T-cell (primary cell): ENCODE measurements around the gene RASL12. TPM values are rescaled to one million over a fixed set of nuclear protein-coding genes. Genes with fewer than 3 reads are reported as not detected.
"Not testable (repeated sequence)": the region's sequence is repeated elsewhere in the genome, so short reads cannot be mapped to it uniquely, and the experiment has no call there.

Source experiments
- ATAC-seq, 4 experiments: fragments of 200-7000 bp in 3 of 4; fragments of 150-1000 bp in 1 of 4; cut with Tn5 transposase; replicated peaks in 1 of 4; 1 replicate in 3 of 4; 2 replicates in 1 of 4; pipeline ENCODE4 v1.10.0; 2021; ENCODE audit warnings: moderate library complexity in 3 of 4, mild to moderate bottlenecking in 2 of 4, moderate number of reproducible peaks in 1 of 4
- CTCF ChIA-PET, 2 donors: fragments of 300-600 bp; sonication (Branson Sonifier 250); formaldehyde crosslinking; loops; one replicate each; lab custom pipeline; 2022; ENCODE audit warnings: antibody characterized with exemption in 2 of 2; lab: Charles Lee
- POLR2A ChIA-PET, 2 donors: fragments of 300-600 bp; sonication (Branson Sonifier 250); formaldehyde crosslinking; loops; one replicate each; lab custom pipeline; 2022; ENCODE audit warnings: antibody characterized with exemption in 2 of 2; lab: Charles Lee
- DNase-seq, 35 experiments: peaks; one replicate each; pipeline versions ENCODE4 v3.0.0 to v3.0.0-alpha.2; 2013 to 2023
- H3K27ac ChIP-seq: one replicate; pipeline ENCODE4 v1.5.1; 2013; ENCODE audit warnings: low read length
- H3K27me3 ChIP-seq, 2 experiments: replicated peaks in 1 of 2; 1 replicate in 1 of 2; 2 replicates in 1 of 2; pipeline versions ENCODE4 v1.6.1 to v1.7.0; 2013; ENCODE audit warnings: low read length in 1 of 2, mixed read lengths in 1 of 2; ENCODE audit not compliant: control insufficient read depth in 2 of 2, insufficient read depth in 2 of 2; ENCODE audit errors: extremely low read depth in 1 of 2
- H3K36me3 ChIP-seq, 2 donors: 1 replicate in 1 of 2; 2 replicates in 1 of 2; pipeline versions ENCODE4 v1.6.1 to v1.7.0; 2013; ENCODE audit warnings: low read length in 1 of 2; ENCODE audit not compliant: control insufficient read depth in 2 of 2, insufficient read depth in 1 of 2; ENCODE audit errors: extremely low read depth in 1 of 2
- H3K4me1 ChIP-seq, 2 experiments: 1 replicate in 1 of 2; 2 replicates in 1 of 2; pipeline versions ENCODE4 v1.6.1 to v1.7.0; 2013; ENCODE audit warnings: low read length in 2 of 2, mixed read lengths in 1 of 2; ENCODE audit not compliant: insufficient read depth in 2 of 2, control insufficient read depth in 1 of 2; ENCODE audit errors: extremely low read depth in 1 of 2
- H3K4me3 ChIP-seq, 2 donors: 1 replicate in 1 of 2; 2 replicates in 1 of 2; pipeline versions ENCODE4 v1.5.1 to v1.7.0; 2013; ENCODE audit warnings: mild to moderate bottlenecking in 2 of 2, low read length in 1 of 2, moderate library complexity in 1 of 2; ENCODE audit not compliant: control insufficient read depth in 1 of 2; ENCODE audit errors: extremely low read depth in 1 of 2
- H3K9me3 ChIP-seq: 2 replicates; pipeline ENCODE4 v1.7.0; 2013
- H3K27ac Mint-ChIP-seq, 2 donors: one replicate each; pipeline ENCODE4 v1.8.0; 2020 to 2021; ENCODE audit warnings: mild to moderate bottlenecking in 2 of 2, mixed read lengths in 2 of 2
- H3K27me3 Mint-ChIP-seq, 2 donors: one replicate each; pipeline ENCODE4 v1.8.0; 2021 to 2022; ENCODE audit warnings: mixed read lengths in 2 of 2
- H3K36me3 Mint-ChIP-seq: one replicate; pipeline ENCODE4 v1.8.0; 2021; ENCODE audit warnings: mixed read lengths
- H3K4me1 Mint-ChIP-seq, 3 donors: one replicate each; pipeline ENCODE4 v1.8.0; 2020 to 2022; ENCODE audit warnings: mixed read lengths in 3 of 3, mild to moderate bottlenecking in 1 of 3
- H3K4me3 Mint-ChIP-seq, 3 donors: one replicate each; pipeline ENCODE4 v1.8.0; 2020 to 2022; ENCODE audit warnings: mild to moderate bottlenecking in 3 of 3, mixed read lengths in 3 of 3, moderate library complexity in 3 of 3
- H3K9me3 Mint-ChIP-seq, 3 donors: one replicate each; pipeline ENCODE4 v1.8.0; 2020 to 2022; ENCODE audit warnings: mixed read lengths in 3 of 3
- WGBS: methylation state at CpG from one replicate; pipeline ENCODE4 v1.1.5; 2013; ENCODE audit warnings: missing lambda C conversion rate; ENCODE audit not compliant: insufficient coverage; 5-methylcytosine and 5-hydroxymethylcytosine counted together
- total RNA-seq, 35 experiments: library from RNA in 6 of 35; stranded (reverse) in 6 of 35; fragments of 120-200 nt in 1 of 35; gene quantifications; one replicate each; pipeline versions ENCODE4 v1.2.1 to v1.2.4 and lab custom pipeline; 2013 to 2026

The RASL12 gene
- total RNA-seq, 5 donors from 2014 or later (not counting 1 experiment from before 2014, with no cell fraction given), result 0.09 to 0.18 TPM; not detected in 3

GRCh38 chr15:65097651-65098263 lies 30.0 kb upstream of the RASL12 start:
- H3K4me1 Mint-ChIP-seq, result peaks cover 4% of the 10 kb centered on the region in 3 donors
- CTCF ChIA-PET, result no interaction called here
- H3K27me3 Mint-ChIP-seq, result no peaks in the 10 kb centered on the region
- no peak overlapping the region for H3K4me3 ChIP-seq
- H3K36me3 Mint-ChIP-seq, result peaks cover 35% of the 10 kb centered on the region
- H3K9me3 Mint-ChIP-seq, result no peaks in the 10 kb centered on the region
- H3K4me1 ChIP-seq, result peaks cover 0 to 2% of the 10 kb centered on the region in 2 experiments
- DNase-seq (no peak), ATAC-seq (no peak)
- H3K27me3 ChIP-seq, result no peaks in the 10 kb centered on the region
- H3K36me3 ChIP-seq, result peaks cover 0 to 43% of the 10 kb centered on the region in 2 donors
- WGBS, result 100% methylated on average over 2 of the region's 7 CpGs
- POLR2A ChIA-PET, result no interaction called here
- H3K9me3 ChIP-seq, result no peaks in the 10 kb centered on the region
- no peak overlapping the region for H3K27ac ChIP-seq
- no peak overlapping the region for H3K27ac Mint-ChIP-seq
- H3K4me3 Mint-ChIP-seq, result no peak overlapping the region

- ChIA-PET POLR2A (no interaction called here), CTCF (no interaction called here)
- Mint-ChIP-seq H3K36me3 (peaks cover 35% of the 10 kb centered on the region), H3K9me3 (no peaks in the 10 kb centered on the region), H3K27me3 (no peaks in the 10 kb centered on the region), H3K4me3 (no peak overlapping the region), H3K27ac (no peak overlapping the region), H3K4me1 (peaks cover 3 to 4% (median 4%) of the 10 kb centered on the region in 3 donors)
- no peak for DNase-seq
- Histone ChIP-seq H3K27ac (no peak overlapping the region), H3K4me1 (peaks cover 0 to 2% of the 10 kb centered on the region in 2 experiments), H3K9me3 (no peaks in the 10 kb centered on the region), H3K4me3 (no peak overlapping the region), H3K27me3 (no peaks in the 10 kb centered on the region), H3K36me3 (peaks cover 0 to 43% of the 10 kb centered on the region in 2 donors)
- no peak for ATAC-seq
- 93% methylated on average over 3 of the region's 6 CpGs for WGBS
These were observed 28.9 kb upstream of the RASL12 start for GRCh38 chr15:65096481-65097385.

DNA sequence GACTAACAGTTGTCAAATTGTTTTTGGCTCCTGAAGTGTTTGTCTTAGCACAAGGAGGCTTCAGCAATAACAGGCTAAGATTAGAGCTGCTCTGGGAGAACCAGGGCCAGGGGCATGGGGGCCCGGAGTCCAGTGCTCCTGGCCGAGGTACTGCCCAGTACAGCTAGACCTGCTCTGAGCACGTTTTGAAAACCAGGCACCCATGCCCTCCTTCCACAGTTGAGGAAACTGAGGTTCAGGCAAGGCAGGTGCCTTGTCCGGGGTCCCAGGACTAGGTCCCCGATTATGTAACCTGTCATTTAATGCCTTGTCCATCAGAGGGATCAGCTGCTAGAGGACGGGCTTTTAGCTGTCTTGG lies 27.9 kb upstream of the RASL12 start:
- Mint-ChIP-seq H3K27ac (no peak overlapping the region), H3K36me3 (peaks cover 29% of the 10 kb centered on the region), H3K27me3 (no peaks in the 10 kb centered on the region), H3K4me3 (no peak overlapping the region), H3K4me1 (no peaks in the 10 kb centered on the region), H3K9me3 (no peaks in the 10 kb centered on the region)
- peaks cover 0 to 38% of the 10 kb centered on the region in 2 donors for H3K36me3 ChIP-seq
- ATAC-seq (no peak), DNase-seq (no peak)
- H3K4me1 ChIP-seq, result no peaks in the 10 kb centered on the region
- ChIA-PET POLR2A (no interaction called here), CTCF (no interaction called here)
- 88% methylated on average over 6 of the region's 6 CpGs for WGBS
- H3K9me3 ChIP-seq, result no peaks in the 10 kb centered on the region
- H3K27me3 ChIP-seq, result no peaks in the 10 kb centered on the region
- H3K27ac ChIP-seq, result no peak overlapping the region
- no peak overlapping the region for H3K4me3 ChIP-seq

GRCh38 chr15:65095011-65095746 lies 27.4 kb upstream of the RASL12 start:
- no peak overlapping the region for H3K27ac Mint-ChIP-seq
- H3K36me3 ChIP-seq, result peaks cover 0 to 34% of the 10 kb centered on the region in 2 donors
- WGBS, result 93% methylated on average over 3 of the region's 5 CpGs
- H3K4me1 ChIP-seq, result no peaks in the 10 kb centered on the region
- ChIA-PET POLR2A (no interaction called here), CTCF (no interaction called here)
- H3K4me3 Mint-ChIP-seq, result no peak overlapping the region
- DNase-seq (no peak), ATAC-seq (no peak)
- no peaks in the 10 kb centered on the region for H3K4me1 Mint-ChIP-seq
- no peaks in the 10 kb centered on the region for H3K9me3 ChIP-seq
- peaks cover 25% of the 10 kb centered on the region for H3K36me3 Mint-ChIP-seq
- H3K27ac ChIP-seq, result no peak overlapping the region
- H3K4me3 ChIP-seq, result no peak overlapping the region
- H3K27me3 ChIP-seq, result no peaks in the 10 kb centered on the region
- no peaks in the 10 kb centered on the region for H3K9me3 Mint-ChIP-seq
- H3K27me3 Mint-ChIP-seq, result no peaks in the 10 kb centered on the region

DNA sequence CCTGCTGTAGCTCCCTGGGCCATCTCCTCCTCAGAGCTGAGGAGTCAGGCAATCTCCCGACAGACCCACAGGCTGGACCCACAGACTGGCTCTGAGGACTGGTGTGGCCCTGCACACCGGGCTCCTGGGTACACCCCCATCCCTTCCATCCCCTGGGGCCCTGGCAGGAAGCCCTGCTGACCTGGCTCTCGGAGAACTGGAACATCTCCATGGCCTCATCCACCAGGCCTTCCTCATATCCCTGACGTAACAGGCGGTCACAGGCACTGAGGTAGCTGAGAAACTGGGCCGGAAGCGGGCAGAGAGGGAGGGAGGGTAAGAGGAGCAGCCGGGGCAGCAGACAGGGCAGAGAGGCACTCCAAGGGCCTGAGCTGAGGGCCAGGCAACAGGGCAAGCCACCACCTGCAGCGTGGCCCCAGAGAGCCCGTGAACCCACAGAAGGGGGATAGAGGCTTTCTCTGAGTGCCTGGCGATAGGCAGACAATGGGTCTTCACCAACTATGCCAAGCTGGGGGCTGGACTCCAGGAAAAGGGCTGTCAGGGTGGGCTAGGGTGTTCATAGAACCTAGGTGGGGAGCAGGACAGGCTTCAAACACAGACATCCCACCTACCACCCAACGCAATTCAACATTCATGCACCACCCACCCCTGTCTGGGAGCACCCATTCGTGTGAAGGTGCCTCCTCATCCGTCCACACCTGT lies 26.7 kb upstream of the RASL12 start:
- WGBS, result 100% methylated on average over 8 of the region's 14 CpGs
- POLR2A ChIA-PET, result no interaction called here
- Histone ChIP-seq H3K9me3 (no peaks in the 10 kb centered on the region), H3K4me1 (no peaks in the 10 kb centered on the region), H3K27me3 (no peaks in the 10 kb centered on the region), H3K27ac (no peak overlapping the region), H3K4me3 (no peak overlapping the region), H3K36me3 (peaks cover 0 to 30% of the 10 kb centered on the region in 2 donors)
- CTCF ChIA-PET, result no interaction called here
- Mint-ChIP-seq H3K9me3 (no peaks in the 10 kb centered on the region), H3K27me3 (no peaks in the 10 kb centered on the region), H3K4me1 (no peaks in the 10 kb centered on the region), H3K36me3 (peaks cover 22% of the 10 kb centered on the region), H3K27ac (no peak overlapping the region), H3K4me3 (no peak overlapping the region)
- no peak for DNase-seq
- no peak for ATAC-seq

GRCh38 chr15:65093793-65094170 lies 26.0 kb upstream of the RASL12 start:
- CTCF ChIA-PET, ATAC-seq, H3K4me3 Mint-ChIP-seq, H3K27ac ChIP-seq, H3K27ac Mint-ChIP-seq, H3K27me3 Mint-ChIP-seq, H3K4me1 Mint-ChIP-seq, H3K9me3 ChIP-seq, DNase-seq, H3K27me3 ChIP-seq, H3K9me3 Mint-ChIP-seq, H3K4me3 ChIP-seq, H3K4me1 ChIP-seq, POLR2A ChIA-PET: not testable (repeated sequence)
- H3K36me3 Mint-ChIP-seq, result peaks cover 18% of the 10 kb centered on the region
- 98% methylated on average over 12 of the region's 13 CpGs for WGBS
- H3K36me3 ChIP-seq, result peaks cover 0 to 24% of the 10 kb centered on the region in 2 donors
